OCI-LY1 (cell line): ENCODE measurements around the gene ESRRA.

Experiments used
- CTCF ChIP-seq: fragments of 200-600 bp; sonication (generic), shearing (Covaris generic); IDR thresholded peaks from 2 replicates; pipeline ENCODE4 v1.5.1; 2017; ENCODE audit warnings: mild to moderate bottlenecking, antibody characterized with exemption, low read length, moderate library complexity, mixed read lengths
- EZH2 ChIP-seq: fragments of 200-600 bp; sonication (generic), shearing (Covaris generic); IDR thresholded peaks from 2 replicates; pipeline ENCODE4 v1.8.0; 2017; ENCODE audit warnings: borderline replicate concordance, mixed run types, mild to moderate bottlenecking, antibody characterized with exemption, low read length, moderate library complexity, mixed read lengths

- TF ChIP-seq CTCF = no peak
- no peak for TF ChIP-seq EZH2
Measured at GRCh38 chr11:64339286-64339685, 34.0 kb downstream of the ESRRA start.
